OCI-LY1 (cell line): ENCODE data around the gene PMM1.
"Not testable (repeated sequence)": the region's sequence is repeated elsewhere in the genome, so short reads cannot be mapped to it uniquely, and the experiment has no call there.

ENCODE experiments used
- H2AFZ ChIP-seq: fragments of 200-600 bp; sonication (generic), shearing (Covaris generic); 2 replicates; pipeline ENCODE4 v1.6.0; 2014; ENCODE audit warnings: antibody characterized with exemption, mild to moderate bottlenecking, low read length
- H3F3A ChIP-seq: fragments of 200-600 bp; sonication (generic), shearing (Covaris generic); 2 replicates; pipeline ENCODE4 v1.6.0; 2014; ENCODE audit warnings: mild to moderate bottlenecking, antibody characterized with exemption, low read length, moderate library complexity; ENCODE audit not compliant: insufficient read depth
- H3K27ac ChIP-seq: fragments of 200-600 bp; sonication (generic); 2 replicates; pipeline ENCODE4 v1.5.1; 2014; ENCODE audit warnings: low read length, mixed run types, mild to moderate bottlenecking, low read depth; ENCODE audit not compliant: poor library complexity, severe bottlenecking
- H3K27me3 ChIP-seq: fragments of 200-600 bp; sonication (generic); 2 replicates; pipeline ENCODE4 v1.6.0; 2014; ENCODE audit warnings: antibody characterized with exemption, mild to moderate bottlenecking, low read length, moderate library complexity; ENCODE audit not compliant: insufficient read depth
- H3K36me3 ChIP-seq: fragments of 200-600 bp; sonication (generic); 2 replicates; pipeline ENCODE4 v1.6.1; 2014; ENCODE audit warnings: mild to moderate bottlenecking, antibody characterized with exemption, low read length, moderate library complexity, mixed read lengths; ENCODE audit not compliant: insufficient read depth
- H3K4me1 ChIP-seq: fragments of 200-600 bp; sonication (generic); 2 replicates; pipeline ENCODE4 v1.5.1; 2014; ENCODE audit warnings: mild to moderate bottlenecking, low read length, moderate library complexity; ENCODE audit not compliant: insufficient read depth, severe bottlenecking
- H3K4me2 ChIP-seq: fragments of 200-600 bp; sonication (generic), shearing (Covaris generic); 2 replicates; pipeline ENCODE4 v1.6.1; 2014; ENCODE audit warnings: low read length
- H3K4me3 ChIP-seq: fragments of 200-600 bp; sonication (generic); 2 replicates; pipeline ENCODE4 v1.5.1; 2014; ENCODE audit warnings: low read length, low read depth, mild to moderate bottlenecking, mixed read lengths; ENCODE audit not compliant: poor library complexity, severe bottlenecking
- H3K79me2 ChIP-seq: fragments of 200-600 bp; shearing (Covaris generic); 2 replicates; pipeline ENCODE4 v1.6.1; 2016; ENCODE audit warnings: mixed run types, low read length, mixed read lengths; ENCODE audit not compliant: insufficient read depth
- H3K9ac ChIP-seq: fragments of 200-600 bp; sonication (generic), shearing (Covaris generic); 2 replicates; pipeline ENCODE4 v1.6.1; 2014; ENCODE audit warnings: mild to moderate bottlenecking, low read length, mixed read lengths
- H3K9me2 ChIP-seq: fragments of 200-600 bp; sonication (generic), shearing (Covaris generic); 2 replicates; pipeline ENCODE4 v1.6.1; 2014; ENCODE audit warnings: low read depth, mild to moderate bottlenecking, low read length, mixed read lengths
- H3K9me3 ChIP-seq: fragments of 200-600 bp; shearing (Covaris generic); 2 replicates; pipeline ENCODE4 v1.6.1; 2014; ENCODE audit warnings: low read length, mixed read lengths
- H4K20me1 ChIP-seq: fragments of 200-600 bp; sonication (generic), shearing (Covaris generic); 2 replicates; pipeline ENCODE4 v1.6.0; 2016; ENCODE audit warnings: mild to moderate bottlenecking, low read length; ENCODE audit not compliant: insufficient read depth
- EZH2 ChIP-seq: fragments of 200-600 bp; sonication (generic), shearing (Covaris generic); IDR thresholded peaks from 2 replicates; pipeline ENCODE4 v1.8.0; 2017; ENCODE audit warnings: borderline replicate concordance, mixed run types, mild to moderate bottlenecking, antibody characterized with exemption, low read length, moderate library complexity, mixed read lengths
- TF ChIP-seq, protein P1 (sequence below): fragments of 200-600 bp; sonication (generic), shearing (Covaris generic); IDR thresholded peaks from 2 replicates; pipeline ENCODE4 v1.5.1; 2017; ENCODE audit warnings: mild to moderate bottlenecking, antibody characterized with exemption, low read length, moderate library complexity, mixed read lengths

The PMM1 gene

DNA sequence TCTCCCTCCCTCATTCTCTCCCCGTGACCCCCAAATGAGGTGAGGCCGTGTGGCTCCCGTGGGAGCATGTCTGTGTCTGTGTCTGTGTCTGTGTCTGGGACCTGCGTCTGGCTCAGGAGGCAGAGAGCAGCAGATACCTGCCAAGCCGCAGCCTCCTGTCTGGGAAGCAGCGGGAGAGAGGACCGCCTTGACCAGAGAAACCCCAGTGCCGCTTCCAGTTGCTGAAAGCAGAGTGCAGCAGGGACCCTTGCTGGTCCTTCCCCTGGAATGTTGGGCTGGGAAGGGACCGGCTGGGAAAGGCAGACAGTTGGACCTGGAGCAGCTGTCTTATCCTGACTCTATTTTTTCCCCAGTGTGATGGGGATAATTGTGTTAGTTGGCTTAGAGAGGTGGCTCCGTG lies 28.3 kb downstream of the PMM1 start:
- Histone ChIP-seq H3K9me2 (no peaks in the 10 kb centered on the region), H3K27ac (no peak overlapping the region), H3F3A (no peaks in the 10 kb centered on the region), H3K4me2 (no peak overlapping the region), H3K9me3 (no peaks in the 10 kb centered on the region), H4K20me1 (no peaks in the 10 kb centered on the region), H3K9ac (no peak overlapping the region), H3K36me3 (no peaks in the 10 kb centered on the region), H2AFZ (no peak overlapping the region), H3K27me3 (no peaks in the 10 kb centered on the region; the same call in 1 of the 2 replicates), H3K79me2 (no peaks in the 10 kb centered on the region), H3K4me1 (no peaks in the 10 kb centered on the region), H3K4me3 (no peak overlapping the region)
- TF ChIP-seq, protein P1, sequence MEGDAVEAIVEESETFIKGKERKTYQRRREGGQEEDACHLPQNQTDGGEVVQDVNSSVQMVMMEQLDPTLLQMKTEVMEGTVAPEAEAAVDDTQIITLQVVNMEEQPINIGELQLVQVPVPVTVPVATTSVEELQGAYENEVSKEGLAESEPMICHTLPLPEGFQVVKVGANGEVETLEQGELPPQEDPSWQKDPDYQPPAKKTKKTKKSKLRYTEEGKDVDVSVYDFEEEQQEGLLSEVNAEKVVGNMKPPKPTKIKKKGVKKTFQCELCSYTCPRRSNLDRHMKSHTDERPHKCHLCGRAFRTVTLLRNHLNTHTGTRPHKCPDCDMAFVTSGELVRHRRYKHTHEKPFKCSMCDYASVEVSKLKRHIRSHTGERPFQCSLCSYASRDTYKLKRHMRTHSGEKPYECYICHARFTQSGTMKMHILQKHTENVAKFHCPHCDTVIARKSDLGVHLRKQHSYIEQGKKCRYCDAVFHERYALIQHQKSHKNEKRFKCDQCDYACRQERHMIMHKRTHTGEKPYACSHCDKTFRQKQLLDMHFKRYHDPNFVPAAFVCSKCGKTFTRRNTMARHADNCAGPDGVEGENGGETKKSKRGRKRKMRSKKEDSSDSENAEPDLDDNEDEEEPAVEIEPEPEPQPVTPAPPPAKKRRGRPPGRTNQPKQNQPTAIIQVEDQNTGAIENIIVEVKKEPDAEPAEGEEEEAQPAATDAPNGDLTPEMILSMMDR: no peak
- no peak for TF ChIP-seq EZH2

DNA sequence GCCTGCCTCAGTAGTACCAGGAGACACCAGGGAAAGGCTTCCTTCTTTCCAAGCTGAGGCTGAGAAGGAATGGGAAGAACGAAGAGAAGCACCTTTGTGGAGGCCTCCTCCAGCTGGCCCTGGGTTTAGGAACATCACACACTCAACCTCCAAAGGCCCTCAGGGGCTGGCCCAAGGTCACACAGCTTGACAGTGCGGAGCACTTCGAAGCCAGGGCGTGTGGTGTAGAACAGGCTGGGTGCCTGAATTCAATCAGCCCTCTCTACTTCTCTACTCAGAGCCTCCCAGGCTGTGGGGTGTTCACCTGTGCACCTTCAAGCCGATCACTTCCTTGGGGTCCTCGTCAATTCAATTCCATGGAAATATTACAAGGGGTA lies 29.6 kb downstream of the PMM1 start:
- no peak for TF ChIP-seq EZH2
- TF ChIP-seq, protein P1: no peak
- Histone ChIP-seq H3K4me1 (no peaks in the 10 kb centered on the region), H2AFZ (no peak overlapping the region), H3K9me3 (no peaks in the 10 kb centered on the region), H4K20me1 (no peaks in the 10 kb centered on the region), H3K9me2 (no peaks in the 10 kb centered on the region), H3K9ac (no peak overlapping the region), H3K4me3 (no peak overlapping the region), H3K79me2 (no peaks in the 10 kb centered on the region), H3K27ac (no peak overlapping the region), H3F3A (no peaks in the 10 kb centered on the region), H3K4me2 (no peak overlapping the region), H3K27me3 (no peaks in the 10 kb centered on the region; the same call in 1 of the 2 replicates), H3K36me3 (no peaks in the 10 kb centered on the region)

DNA sequence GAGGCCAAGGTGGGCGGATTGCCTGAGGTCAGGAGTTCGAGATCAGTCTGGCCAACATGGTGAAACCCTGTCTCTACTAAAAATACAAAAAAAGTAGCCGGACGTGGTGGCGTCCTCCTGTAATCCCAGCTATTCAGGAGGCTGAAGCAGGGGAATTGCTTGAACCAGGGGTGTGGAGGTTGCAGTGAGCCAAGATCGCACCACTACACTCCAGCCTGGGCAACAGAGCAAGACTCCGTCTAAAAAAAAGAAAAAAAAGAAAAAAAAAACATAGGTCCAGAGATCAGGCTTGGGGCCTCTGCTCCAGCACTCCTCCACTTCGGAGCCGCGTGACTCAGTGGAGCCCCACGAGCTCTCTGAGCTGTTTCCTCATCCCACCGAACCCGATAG lies 31.4 kb downstream of the PMM1 start:
- H3K27me3 ChIP-seq, H4K20me1 ChIP-seq, H3K9me2 ChIP-seq, H3K9ac ChIP-seq, H3K4me2 ChIP-seq, H2AFZ ChIP-seq, H3K36me3 ChIP-seq, H3K79me2 ChIP-seq, H3F3A ChIP-seq, H3K4me3 ChIP-seq, H3K4me1 ChIP-seq, H3K9me3 ChIP-seq, H3K27ac ChIP-seq: not testable (repeated sequence)

DNA sequence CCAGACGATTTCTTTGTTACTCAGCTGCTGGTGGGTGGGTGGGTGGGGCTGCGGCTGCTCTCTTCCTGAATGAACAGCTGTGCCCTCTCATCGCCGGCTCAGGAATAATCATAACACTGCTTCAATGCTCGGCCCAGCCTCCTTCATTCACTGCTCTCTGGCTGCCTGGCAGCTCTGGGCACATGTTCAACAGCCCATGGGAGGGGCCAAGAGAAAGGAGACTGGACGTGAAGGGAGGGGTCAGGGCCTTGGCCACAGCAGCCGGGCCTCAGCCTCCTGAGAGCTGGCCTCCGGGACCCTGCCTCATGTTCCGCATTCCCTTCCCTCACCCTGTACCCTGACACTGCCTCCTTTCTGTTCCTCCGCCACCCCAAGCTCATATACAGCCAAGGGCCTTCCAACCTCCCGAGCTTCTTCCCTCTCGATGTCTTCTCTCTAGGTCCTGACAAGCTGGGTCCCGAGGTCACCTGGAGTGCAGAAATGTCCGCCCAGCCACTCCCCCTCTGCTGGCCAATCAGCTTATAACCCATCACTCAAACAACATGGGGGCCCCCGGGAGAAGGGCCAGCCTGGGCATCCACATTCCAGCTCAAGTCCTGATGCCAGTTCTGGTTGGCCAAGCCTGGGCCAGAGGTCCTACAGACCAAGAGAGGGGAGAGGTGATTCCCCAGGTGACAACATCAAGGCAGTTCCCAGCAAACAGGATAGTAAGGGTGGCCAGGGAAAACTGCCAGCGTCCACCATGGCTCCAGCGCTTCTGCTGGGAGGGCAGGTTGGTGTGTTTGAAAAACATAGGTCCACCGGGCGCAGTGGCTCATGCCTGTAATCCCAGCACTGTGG lies 32.0 kb downstream of the PMM1 start:
- H2AFZ ChIP-seq: no peak overlapping the region
- no peak overlapping the region for H3K4me3 ChIP-seq

More for the DNA sequence above, 32.0 kb downstream of the PMM1 start:
- Histone ChIP-seq H3K9me2 (no peaks in the 10 kb centered on the region), H3K4me2 (no peak overlapping the region), H3F3A (no peaks in the 10 kb centered on the region), H4K20me1 (no peaks in the 10 kb centered on the region), H3K79me2 (no peaks in the 10 kb centered on the region), H3K36me3 (no peaks in the 10 kb centered on the region), H3K9me3 (no peaks in the 10 kb centered on the region), H3K27ac (no peak overlapping the region), H3K4me1 (no peaks in the 10 kb centered on the region), H3K9ac (no peak overlapping the region), H3K27me3 (no peaks in the 10 kb centered on the region)
- TF ChIP-seq, protein P1: no peak
- no peak for TF ChIP-seq EZH2
